GM04503 (cell line): ENCODE measurements around the gene MFSD12.

Experiments
- DNase-seq: peaks from one replicate; pipeline ENCODE4 v3.0.0-alpha.2; 2012; ENCODE audit warnings: low read depth

Gene MFSD12

DNA sequence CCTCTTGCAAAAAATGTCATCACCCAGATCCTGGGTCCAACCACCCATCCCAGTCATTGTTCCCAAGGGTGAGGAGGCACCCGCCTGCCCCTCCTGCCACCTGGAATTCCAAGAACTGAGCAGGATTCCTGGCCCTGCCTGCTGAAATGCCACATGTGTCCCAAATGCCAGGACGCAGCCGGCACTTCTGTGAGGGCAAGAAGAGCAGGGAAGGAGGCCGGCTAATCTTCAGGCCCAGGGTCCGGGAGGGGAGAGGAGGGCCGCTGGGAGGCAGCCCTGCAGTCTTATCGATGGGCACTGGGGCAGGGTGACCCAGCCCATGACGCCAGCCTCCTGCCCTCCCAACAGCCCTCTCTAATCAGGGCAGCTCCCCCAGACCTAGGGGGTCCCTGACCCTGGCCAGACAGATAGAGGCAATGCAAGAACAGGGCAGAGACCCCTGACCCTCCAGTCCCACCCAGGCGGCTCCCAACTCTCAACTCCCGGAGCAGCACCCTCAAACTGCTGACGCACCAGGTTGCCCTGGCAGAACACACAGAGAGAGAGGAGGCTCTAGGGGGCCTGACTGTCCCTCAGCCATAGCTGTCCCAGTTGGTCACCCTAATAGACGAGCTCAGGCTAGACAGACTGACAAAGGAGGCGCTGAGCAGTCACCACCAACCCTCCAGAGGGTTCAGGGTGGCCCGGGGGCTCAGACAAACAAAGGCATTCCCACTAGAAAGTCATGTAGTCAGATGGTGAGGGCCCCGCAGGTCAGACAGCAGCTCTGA is 1.5 kb downstream of the MFSD12 start:
- DNase-seq: no peak

- DNase-seq: no peak
These were observed 2.9 kb downstream of the MFSD12 start for GRCh38 chr19:3554254-3555083.

DNA sequence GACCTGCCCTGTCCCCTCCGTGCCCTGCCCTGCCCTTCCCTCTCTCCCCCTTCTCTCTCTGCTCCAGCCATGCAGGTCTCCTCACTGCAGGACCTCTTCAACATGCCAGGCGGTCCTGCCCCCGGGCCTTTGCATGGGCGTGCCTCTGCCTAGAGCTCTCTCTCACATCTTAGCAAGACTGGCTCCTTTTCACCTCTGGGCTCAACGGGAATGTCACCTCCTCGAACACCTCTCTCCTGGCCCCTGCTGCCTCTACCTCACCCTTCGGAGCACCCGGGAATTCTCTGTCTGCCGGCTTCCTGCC is 5.6 kb downstream of the MFSD12 start:
- DNase-seq: no peak

- DNase-seq: no peak
These were observed 6.2 kb downstream of the MFSD12 start for GRCh38 chr19:3550947-3551791.

GRCh38 chr19:3549816-3550215 is 7.6 kb downstream of the MFSD12 start:
- DNase-seq: no peak

DNA sequence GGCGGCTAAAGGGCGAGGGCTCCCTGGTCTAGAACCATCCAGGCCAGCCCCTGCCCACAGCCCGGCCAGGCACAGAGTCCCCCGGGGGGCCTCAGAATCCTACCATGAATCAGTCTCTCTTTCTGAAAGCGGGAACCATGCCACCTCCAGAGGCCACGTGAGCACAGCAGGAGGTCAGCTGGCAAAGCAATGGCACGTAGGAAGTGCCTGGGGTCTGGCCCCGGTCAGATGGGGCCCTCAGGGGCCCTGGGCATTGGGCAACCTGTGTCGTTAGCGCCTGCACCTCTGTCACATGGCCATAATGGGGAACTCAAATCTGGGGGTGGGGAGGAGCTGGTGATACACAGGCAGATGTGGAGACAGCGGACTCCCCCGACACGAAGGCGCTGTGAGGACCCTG is 8.8 kb downstream of the MFSD12 start:
- DNase-seq: no peak

GRCh38 chr19:3547767-3548282 is 9.6 kb downstream of the MFSD12 start:
- DNase-seq: no peak

- no peak for DNase-seq
These were observed 10.1 kb downstream of the MFSD12 start for GRCh38 chr19:3547301-3547731.

DNA sequence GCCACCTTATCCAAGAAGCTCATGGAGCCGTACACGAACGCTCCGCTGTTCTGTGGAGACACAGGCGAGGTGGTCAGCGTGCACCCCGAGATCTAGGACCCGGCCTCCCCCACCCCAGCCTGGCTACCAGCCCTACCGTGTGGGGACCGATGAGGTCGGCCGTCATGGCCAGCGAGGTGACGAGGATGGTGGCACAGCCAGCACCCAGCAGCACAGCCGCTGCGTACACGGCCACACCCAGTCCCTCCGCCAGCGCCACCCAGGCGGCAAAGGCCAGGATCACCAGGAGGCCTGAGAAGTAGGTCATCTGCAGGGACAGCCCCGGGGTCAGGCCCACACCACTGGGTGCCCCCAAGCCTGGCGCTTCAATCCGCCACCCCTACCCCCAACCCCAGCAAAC is 11.3 kb downstream of the MFSD12 start:
- no peak for DNase-seq

GRCh38 chr19:3545669-3546034 is 11.7 kb downstream of the MFSD12 start:
- no peak for DNase-seq

DNA sequence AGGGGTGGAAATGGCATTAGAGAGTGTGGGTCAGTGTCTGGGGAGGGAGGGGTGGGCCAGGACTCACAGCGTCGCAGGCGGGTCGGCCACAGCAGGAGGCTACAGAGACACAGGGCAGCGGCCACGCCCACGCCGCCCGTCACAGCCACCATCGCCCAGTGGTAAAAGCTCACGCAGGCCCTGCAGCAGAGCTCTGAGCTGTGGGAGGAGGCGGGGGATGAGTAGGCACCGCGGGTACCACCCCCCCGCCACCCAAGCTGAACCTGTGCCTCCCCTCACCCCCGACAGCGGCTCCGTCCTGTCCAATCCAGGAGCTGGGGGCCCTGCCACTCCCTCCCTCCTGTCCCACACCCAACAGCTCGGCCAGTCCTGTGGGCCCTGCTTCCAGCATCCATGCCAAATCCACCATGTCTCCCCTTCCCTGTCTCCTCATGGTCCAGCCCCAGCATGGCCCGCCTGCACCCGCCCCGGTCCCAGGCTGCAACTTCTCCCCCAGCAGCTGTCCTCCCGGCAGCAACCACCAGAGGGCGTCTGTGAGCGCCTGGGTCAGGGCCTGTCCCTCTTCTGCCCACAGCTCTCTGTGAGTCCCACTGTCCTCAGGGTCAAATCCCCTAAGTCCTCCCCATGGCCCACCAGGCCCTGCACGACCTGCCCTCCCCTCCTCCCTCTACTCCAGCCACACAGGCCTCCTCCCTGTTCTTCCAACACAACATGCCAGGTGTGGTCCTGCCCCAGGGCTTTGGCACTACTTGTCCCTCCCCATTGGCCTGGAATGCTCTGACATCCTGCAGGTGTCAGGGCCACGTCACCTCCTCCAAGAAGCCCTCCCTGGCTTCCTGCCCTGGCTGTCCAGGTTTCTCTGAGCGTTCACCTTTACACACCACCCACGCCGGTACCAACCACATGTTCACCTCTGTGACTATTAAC is 12.4 kb downstream of the MFSD12 start:
- no peak for DNase-seq

DNA sequence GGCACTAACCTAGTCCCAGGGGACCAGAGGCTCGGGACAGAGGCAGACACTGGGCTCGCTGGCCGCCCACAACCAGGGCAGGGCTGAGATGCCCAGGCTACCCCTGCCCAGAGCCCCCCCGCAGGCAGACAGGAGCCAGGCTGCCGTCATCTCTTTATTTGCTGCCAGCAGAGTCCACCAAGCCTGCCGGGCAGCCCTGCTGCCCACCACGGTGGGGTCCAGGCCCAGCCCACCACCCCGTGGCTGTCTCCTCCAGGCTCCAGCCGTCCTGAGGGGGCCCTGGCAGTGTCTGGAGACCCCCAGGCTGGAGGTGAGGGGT is 13.4 kb downstream of the MFSD12 start:
- no peak for DNase-seq

DNA sequence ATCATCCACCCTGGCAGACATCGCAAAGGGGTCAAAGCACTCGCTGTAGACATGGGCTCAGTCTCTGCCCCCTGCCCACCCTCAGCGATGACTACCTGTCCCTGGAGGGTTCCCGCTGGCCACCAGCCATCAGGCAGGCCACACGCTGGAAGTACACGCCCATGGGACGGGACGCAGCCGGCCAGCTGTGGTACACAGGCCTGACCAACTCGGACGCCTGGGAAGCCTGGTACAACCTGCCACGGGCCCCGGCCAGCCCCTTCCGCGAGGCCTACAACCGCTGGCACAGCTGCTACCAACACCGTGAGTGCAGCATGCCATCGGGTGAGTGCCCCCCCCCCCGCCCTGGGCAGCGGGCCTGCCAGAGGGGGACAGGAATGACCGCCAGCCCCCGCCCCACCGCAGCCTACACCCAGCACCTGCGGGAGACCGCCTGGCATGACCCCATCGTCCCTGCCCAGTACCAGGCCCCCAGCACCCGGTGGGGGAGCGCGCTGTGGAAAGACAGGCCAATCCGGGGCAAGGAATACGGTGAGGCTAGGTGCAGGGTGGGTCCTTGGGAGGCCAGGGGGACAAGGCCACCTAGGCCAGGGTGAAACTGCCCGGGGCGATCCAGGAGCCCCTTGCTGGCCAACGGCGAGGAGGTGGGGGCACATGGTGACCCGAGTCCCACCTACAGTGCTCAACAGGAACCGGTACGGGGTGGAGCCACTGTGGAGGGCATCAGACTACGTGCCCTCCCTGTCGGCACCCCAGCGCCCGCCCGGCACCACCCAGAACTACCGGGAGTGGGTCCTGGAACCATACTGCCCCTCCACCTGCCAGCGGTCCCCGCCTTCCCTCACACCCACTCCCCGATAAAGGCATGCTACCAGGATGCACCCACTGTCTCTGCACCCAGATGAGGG is 14.0 kb downstream of the MFSD12 start:
- DNase-seq: no peak

GRCh38 chr19:3539756-3540118 is 17.6 kb downstream of the MFSD12 start:
- DNase-seq: no peak

DNA sequence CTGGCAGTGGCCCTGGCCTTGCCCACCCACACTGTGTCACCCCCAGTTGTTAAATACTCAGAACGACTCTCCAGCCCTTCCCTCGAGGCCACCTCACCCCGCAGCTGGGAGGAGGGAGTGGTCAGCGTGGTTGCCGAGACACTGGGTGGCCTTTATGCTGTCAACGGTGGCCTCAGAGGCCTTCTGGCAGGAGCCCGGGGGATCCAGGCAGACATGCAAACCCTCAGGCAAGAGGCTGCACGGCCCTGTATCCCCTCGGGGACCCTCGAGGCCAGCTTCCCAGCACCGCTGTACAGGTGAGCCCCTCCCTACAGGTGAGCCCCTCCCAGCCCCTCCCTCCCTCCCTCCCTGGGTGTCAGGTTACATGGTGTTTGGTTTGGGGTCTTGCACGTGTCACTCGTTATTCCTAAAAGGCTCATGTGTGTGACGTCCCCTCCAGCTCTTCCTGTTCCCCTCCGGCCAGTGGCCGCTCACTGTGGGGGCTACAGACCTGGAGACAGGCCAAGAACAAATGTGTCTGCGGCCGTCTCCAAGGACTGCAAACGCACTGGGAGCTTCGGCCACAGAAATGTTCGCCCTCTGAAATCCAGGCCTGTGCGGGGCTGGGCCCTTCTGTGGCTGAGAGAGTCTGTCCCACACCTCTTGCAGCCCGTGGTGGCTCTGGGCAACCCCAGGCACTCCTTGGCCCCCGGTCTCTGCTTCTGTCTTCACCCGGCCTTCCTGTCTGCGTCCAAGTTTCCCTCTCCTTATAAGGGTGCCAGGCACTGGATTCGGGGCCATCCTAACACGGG is 18.2 kb downstream of the MFSD12 start, which contains the start of gene TEKTIP1:
Gene TEKTIP1, plus strand, starts transcription at position 210 of the 791 bp plus-strand sequence. Its CDS starts 4 bp downstream, at position 214.
- no peak for DNase-seq

DNA sequence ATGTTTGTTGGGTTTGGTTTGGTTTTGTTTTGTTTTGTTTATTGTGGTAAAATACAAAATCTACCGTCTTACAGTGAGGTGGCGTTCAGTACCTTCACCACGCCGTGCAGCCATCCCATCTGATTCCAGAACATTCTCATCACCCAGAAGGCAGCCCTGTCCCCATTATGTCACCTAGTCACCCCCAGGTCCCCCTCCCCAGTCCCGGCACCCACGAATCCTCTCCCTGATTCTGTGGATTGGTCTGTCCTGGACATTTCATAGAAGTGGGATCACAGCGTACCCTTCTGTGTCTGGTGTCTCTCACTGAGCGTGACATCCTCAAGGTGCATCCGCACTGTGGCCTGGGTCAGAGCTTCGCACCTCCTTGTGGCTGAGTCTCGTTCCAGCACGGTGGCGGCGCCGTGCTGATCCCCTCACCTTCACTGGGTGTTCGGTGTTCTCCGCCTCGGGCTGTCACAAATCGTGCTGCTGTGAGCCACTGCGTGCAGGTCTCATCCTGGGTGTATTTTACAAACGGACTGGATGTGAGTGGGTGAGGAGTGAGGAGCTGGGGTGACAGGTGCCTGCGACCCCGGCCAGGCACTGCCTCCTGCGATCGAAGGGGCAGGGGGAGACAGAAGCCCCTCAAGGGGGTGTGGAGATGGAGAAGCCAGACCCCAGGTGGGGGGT is 19.0 kb downstream of the MFSD12 start:
- DNase-seq: no peak

- DNase-seq: no peak
These were observed 19.7 kb downstream of the MFSD12 start for GRCh38 chr19:3537438-3538240.

DNA sequence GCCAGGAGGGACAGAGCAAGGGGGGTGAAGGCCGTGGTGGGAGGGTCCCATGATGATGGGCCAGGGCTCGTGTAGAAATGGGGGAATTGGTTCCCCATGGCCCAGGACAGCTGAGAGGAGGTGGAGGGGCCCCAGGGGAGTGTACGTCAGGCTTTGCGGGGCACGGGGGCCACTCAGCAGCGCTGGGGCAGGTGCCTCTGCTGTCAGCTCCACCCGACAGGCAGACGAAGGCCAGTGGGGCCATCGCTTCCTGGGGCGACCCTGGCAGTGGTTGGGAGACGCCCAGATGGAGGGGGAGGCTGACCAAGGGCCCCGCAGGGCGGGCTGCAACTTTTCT is 20.3 kb downstream of the MFSD12 start:
- no peak for DNase-seq
